ENCODE results near the gene PLOD2.
A peak's percentile ranks its signal among the peaks of the same experiment; 100 is the strongest.

The PLOD2 gene

DNA sequence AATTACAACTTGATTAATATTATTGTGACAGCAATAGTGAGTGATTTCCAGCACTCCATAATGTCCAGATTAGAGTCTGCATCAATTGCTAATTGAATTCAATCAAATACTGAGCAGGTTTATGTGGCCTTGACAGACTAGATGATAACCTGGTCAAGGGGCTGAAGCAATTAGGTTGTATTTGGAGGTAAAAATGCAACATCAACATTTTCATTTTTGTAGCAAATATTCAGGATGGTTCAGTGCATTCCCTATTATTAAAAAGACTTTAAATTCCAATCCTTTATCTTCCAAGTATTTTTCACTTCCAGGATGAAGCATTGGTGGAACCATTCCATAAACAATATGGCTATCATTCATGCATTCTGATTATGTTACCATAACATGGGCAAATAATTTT is 120.4 kb downstream of the PLOD2 start:
- DNase-seq (ENCODE audit: low spot score), result no peak

DNA sequence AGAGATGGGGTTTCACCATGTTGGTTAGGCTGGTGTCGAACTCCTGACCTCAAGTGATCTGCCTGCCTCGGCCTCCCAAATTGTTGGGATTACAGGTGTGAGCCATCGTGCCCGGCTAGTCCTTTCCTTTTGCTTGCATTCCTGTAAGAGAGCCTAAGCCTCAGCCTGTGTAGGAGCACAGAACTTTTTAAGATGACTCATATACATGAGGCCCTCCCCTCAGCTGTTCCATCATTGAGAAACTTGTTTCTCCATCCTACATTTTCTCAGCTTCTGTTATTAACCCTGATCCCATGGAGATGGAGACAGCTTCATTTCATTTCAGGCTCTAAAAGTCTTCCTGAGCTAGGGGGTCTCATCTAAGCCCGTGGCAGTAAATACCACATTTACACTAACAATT is 123.3 kb downstream of the PLOD2 start:
- DNase-seq (ENCODE audit: low spot score), result peak; percentile 17

DNA sequence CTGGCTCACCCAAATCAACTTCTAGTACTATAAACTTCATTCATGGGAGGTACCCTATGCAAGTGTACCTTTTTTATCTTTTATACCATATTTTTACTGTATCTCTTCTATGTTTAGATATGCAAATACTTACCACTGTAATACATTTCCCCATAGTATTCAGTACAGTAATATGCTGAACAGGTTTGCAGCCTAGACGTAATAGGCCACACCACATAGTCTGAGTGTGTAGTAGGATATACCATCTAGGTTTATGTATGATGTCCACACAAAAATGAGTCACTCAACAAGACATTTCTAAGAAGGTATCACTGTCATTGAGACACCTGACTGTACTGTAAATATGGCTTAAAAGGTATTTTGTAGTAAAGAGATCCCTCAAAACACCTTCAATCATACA is 124.7 kb downstream of the PLOD2 start:
- DNase-seq (ENCODE audit: low spot score), result no peak

DNA sequence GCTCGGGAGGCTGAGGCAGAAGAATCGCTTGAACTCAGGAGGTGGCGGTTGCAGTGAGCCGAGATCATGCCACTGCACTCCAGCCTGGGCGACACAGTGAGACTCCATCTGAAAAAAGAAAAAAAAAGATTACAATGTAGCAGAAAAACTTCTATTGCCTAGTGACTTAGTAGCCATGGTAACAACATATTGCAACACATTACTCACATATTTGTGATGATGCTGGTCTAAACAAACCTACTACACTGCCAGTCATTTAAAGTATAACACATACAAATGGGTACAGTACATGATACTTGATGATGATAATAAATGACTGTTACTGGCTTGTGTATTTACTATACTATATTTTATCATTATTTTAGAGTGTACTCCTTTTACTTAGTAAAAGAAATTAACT is 125.6 kb downstream of the PLOD2 start:
- no peak for DNase-seq (ENCODE audit: low spot score)

DNA sequence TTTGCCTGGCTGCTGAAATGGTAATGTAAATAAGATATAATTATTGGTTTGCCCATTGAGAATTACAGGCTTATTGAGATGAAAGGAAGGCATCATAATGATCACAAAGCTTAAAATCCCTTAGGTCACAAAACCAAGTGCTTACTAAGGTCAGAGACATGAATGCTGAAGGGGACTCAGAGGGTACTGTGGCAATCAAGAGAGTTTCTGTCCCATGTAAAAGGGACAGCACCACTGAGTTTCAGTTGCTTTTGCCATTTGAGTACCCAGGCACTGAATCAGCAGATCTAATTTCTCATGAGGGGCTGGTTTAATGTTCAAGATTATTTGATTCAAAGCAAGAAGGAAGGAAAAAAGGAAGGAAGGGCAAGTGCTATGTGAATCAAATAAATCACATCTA is 127.0 kb downstream of the PLOD2 start:
- no peak for DNase-seq (ENCODE audit: low spot score)

DNA sequence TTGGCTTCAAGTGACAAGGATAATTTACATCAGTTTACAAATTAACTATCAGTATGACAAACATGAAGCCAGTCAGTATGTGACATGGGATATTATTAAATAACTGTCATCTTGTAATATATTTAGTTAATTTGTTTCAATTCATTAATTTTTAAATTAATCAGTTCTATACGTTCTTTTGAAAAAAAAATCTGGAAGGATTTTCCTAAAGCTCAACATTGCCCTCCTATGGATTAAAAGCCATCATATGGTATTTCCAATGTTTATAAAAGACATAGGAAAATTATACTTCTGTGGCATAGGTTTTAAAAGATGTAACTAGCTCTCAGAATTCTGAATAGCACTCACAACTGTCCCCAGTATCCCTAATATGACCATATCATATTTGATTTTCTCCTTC is 134.4 kb downstream of the PLOD2 start:
- DNase-seq (ENCODE audit: low spot score), result no peak

DNA sequence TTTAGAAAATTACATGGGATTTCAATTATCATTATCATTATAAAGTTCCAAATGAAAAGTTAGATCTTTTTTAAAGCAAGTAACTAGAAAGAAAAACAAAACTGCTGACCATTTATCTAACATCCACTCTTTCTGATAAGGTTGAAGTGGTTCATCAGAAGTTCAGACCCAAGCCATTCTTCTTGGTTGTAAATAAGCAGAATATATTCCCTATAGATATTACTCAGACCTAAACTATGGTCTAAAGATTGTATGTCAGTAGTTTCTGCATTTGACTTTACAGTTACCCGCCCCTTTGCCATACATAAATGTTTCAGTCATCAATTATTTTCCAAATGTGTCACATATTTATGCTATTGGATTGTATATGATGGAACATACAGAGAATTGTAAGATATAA is 136.7 kb downstream of the PLOD2 start:
- no peak for DNase-seq (ENCODE audit: low spot score)

DNA sequence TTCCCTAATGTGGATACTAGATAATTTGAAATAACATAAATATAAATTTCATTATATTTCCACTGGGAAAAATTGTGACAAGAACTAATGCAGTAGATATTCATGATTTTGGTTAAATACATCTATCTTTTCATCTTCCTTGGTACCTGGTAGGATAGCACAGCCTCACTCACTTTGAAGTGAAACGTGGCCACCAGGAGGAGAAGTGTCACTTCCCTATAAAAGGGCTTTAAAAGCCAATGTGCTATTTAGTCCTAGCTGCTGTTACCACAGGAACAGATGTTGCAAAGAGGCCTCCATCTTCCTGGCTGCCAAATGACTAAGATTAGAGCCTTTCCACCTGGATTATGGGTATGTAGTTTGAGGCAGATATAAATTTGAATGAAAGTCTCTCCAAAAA is 140.0 kb downstream of the PLOD2 start:
- DNase-seq (ENCODE audit: low spot score), result no peak

DNA sequence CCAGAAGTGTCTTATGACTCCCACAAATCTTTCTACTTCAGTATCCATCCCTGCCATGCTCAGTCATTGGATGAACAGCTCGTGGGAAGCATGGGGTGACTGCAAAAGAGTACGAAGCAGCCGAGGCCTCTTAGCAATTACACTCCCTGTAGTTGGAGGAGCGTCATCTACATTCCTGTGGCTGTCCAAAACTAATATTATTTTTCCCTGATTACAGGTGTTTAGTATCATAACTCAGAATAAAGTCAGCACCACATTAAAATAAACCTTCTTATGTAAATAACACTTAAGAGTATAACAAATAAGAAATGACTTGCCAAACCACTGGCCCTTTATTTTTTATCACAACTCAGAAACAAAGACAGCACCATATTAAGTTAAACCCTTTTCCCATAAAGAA is 141.5 kb downstream of the PLOD2 start:
- no peak for DNase-seq (ENCODE audit: low spot score)
